ENCODE results near the gene TAF3.

Gene TAF3

GRCh38 chr10:7861509-7862120 is 43.3 kb downstream of the TAF3 start:
- Histone ChIP-seq H3K4me1 (ENCODE audit: insufficient read depth, low read length) (no peaks in the 10 kb centered on the region), H3K4me3 (ENCODE audit: low read depth in 1 of 2, low read length in 2 of 2) (no peak overlapping the region), H3K27ac (ENCODE audit: low read length) (no peak overlapping the region), H3K79me2 (ENCODE audit: insufficient read depth, low read length) (peaks cover 20% of the 10 kb centered on the region), H2AFZ (ENCODE audit: low read depth, low read length) (no peak overlapping the region), H3K27me3 (ENCODE audit: insufficient read depth, low read length, poor library complexity) (no peaks in the 10 kb centered on the region), H4K20me1 (ENCODE audit: insufficient read depth, low read length) (peaks cover 5% of the 10 kb centered on the region; the same call in 1 of the 2 replicates), H3K4me2 (ENCODE audit: insufficient read depth, low read length) (no peak overlapping the region), H3K9ac (ENCODE audit: low read depth, low read length) (no peak overlapping the region), H3K36me3 (ENCODE audit: insufficient read depth, low read length) (no peaks in the 10 kb centered on the region; the same call in 1 of the 2 replicates), H3K9me3 (ENCODE audit: insufficient read depth, low read length, severe bottlenecking) (peaks cover 16% of the 10 kb centered on the region)
- DNase-seq (no peak), ATAC-seq (ENCODE audit: insufficient read depth, low read depth) (no peak)
- TF ChIP-seq, protein P1, sequence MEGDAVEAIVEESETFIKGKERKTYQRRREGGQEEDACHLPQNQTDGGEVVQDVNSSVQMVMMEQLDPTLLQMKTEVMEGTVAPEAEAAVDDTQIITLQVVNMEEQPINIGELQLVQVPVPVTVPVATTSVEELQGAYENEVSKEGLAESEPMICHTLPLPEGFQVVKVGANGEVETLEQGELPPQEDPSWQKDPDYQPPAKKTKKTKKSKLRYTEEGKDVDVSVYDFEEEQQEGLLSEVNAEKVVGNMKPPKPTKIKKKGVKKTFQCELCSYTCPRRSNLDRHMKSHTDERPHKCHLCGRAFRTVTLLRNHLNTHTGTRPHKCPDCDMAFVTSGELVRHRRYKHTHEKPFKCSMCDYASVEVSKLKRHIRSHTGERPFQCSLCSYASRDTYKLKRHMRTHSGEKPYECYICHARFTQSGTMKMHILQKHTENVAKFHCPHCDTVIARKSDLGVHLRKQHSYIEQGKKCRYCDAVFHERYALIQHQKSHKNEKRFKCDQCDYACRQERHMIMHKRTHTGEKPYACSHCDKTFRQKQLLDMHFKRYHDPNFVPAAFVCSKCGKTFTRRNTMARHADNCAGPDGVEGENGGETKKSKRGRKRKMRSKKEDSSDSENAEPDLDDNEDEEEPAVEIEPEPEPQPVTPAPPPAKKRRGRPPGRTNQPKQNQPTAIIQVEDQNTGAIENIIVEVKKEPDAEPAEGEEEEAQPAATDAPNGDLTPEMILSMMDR (IDR thresholded peaks at IDR 0.05; ENCODE audit: borderline replicate concordance, extremely low read depth, low read length, poor library complexity, severe bottlenecking): no peak
- TF ChIP-seq EZH2 (IDR thresholded peaks at IDR 0.05; ENCODE audit: borderline replicate concordance, low read depth, low read length, severe bottlenecking): no peak

- Histone ChIP-seq H3K4me2 (ENCODE audit: insufficient read depth, low read length) (no peak overlapping the region), H3K9me3 (ENCODE audit: insufficient read depth, low read length, severe bottlenecking) (peaks cover 16% of the 10 kb centered on the region), H3K4me1 (ENCODE audit: insufficient read depth, low read length) (no peaks in the 10 kb centered on the region), H3K36me3 (ENCODE audit: insufficient read depth, low read length) (no peaks in the 10 kb centered on the region; the same call in 1 of the 2 replicates), H3K4me3 (ENCODE audit: low read depth in 1 of 2, low read length in 2 of 2) (no peak overlapping the region), H3K79me2 (ENCODE audit: insufficient read depth, low read length) (peaks cover 20% of the 10 kb centered on the region), H3K27me3 (ENCODE audit: insufficient read depth, low read length, poor library complexity) (no peaks in the 10 kb centered on the region), H3K9ac (ENCODE audit: low read depth, low read length) (no peak overlapping the region), H4K20me1 (ENCODE audit: insufficient read depth, low read length) (peaks cover 5% of the 10 kb centered on the region; the same call in 1 of the 2 replicates), H2AFZ (ENCODE audit: low read depth, low read length) (no peak overlapping the region), H3K27ac (ENCODE audit: low read length) (no peak overlapping the region)
- DNase-seq (no peak), ATAC-seq (ENCODE audit: insufficient read depth, low read depth) (no peak)
- TF ChIP-seq, protein P1 (IDR thresholded peaks at IDR 0.05; ENCODE audit: borderline replicate concordance, extremely low read depth, low read length, poor library complexity, severe bottlenecking): no peak
- TF ChIP-seq EZH2 (IDR thresholded peaks at IDR 0.05; ENCODE audit: borderline replicate concordance, low read depth, low read length, severe bottlenecking): no peak
Observed at GRCh38 chr10:7862121-7862514, 43.8 kb downstream of the TAF3 start.

DNA sequence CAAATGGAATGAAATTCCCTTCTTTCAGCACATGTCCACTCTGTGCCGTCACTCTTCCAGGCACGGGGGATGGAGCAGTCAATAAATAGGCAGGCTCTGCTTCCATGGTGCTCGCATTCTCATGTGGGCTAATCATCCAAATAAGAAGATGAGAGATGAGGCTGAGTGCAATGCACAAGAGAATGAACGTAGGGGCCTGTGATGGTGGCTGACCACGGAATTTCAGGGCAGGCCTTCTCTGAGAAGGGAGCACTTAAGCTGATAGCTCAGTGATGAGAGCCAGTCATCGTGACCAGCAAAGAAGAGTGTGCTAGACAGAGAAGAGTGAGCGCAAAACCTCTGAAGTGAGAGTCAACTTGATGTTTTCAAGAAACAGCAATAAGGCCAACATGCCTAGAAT is 47.9 kb downstream of the TAF3 start:
- Histone ChIP-seq H3K9me3 (ENCODE audit: insufficient read depth, low read length, severe bottlenecking) (peaks cover 11% of the 10 kb centered on the region), H3K4me1 (ENCODE audit: insufficient read depth, low read length) (no peaks in the 10 kb centered on the region), H3K4me2 (ENCODE audit: insufficient read depth, low read length) (no peak overlapping the region), H3K4me3 (ENCODE audit: low read depth in 1 of 2, low read length in 2 of 2) (no peak overlapping the region), H2AFZ (ENCODE audit: low read depth, low read length) (no peak overlapping the region), H3K9ac (ENCODE audit: low read depth, low read length) (no peak overlapping the region), H3K27me3 (ENCODE audit: insufficient read depth, low read length, poor library complexity) (no peaks in the 10 kb centered on the region), H3K36me3 (ENCODE audit: insufficient read depth, low read length) (no peaks in the 10 kb centered on the region; the same call in 1 of the 2 replicates), H3K27ac (ENCODE audit: low read length) (no peak overlapping the region), H4K20me1 (ENCODE audit: insufficient read depth, low read length) (peaks cover 5% of the 10 kb centered on the region; the same call in 1 of the 2 replicates), H3K79me2 (ENCODE audit: insufficient read depth, low read length) (peaks cover 16% of the 10 kb centered on the region)
- TF ChIP-seq, protein P1 (IDR thresholded peaks at IDR 0.05; ENCODE audit: borderline replicate concordance, extremely low read depth, low read length, poor library complexity, severe bottlenecking): no peak
- no peak for TF ChIP-seq EZH2 (IDR thresholded peaks at IDR 0.05; ENCODE audit: borderline replicate concordance, low read depth, low read length, severe bottlenecking)
- no peak for ATAC-seq (ENCODE audit: insufficient read depth, low read depth)
- no peak for DNase-seq

Measured in DND-41 (cell line).